Esophagus squamous epithelium (tissue), 5 donors: Measurements from ENCODE around the gene STK32C. TPM values are rescaled to one million over a fixed set of nuclear protein-coding genes. Genes with fewer than 3 reads are reported as not detected.
A peak's percentile ranks its signal among the peaks of the same experiment; 100 is the strongest.
"Not testable (repeated sequence)": the region's sequence is repeated elsewhere in the genome, so short reads cannot be mapped to it uniquely, and the experiment has no call there.

Experiments
- DNase-seq: peaks from one replicate; lab custom pipeline; 2025; lab: John Stamatoyannopoulos, UW
- H3K27ac ChIP-seq, 4 donors: fragments of 200-600 bp; sonication (generic); one replicate each; pipeline ENCODE4 v1.5.1; 2016 to 2019; ENCODE audit warnings: mild to moderate bottlenecking in 1 of 4
- H3K27me3 ChIP-seq, 4 donors: fragments of 200-600 bp; sonication (generic); 1 replicate in 3 of 4; 2 replicates in 1 of 4; pipeline versions ENCODE4 v1.5.1 to v1.6.0; 2017 to 2021; ENCODE audit warnings: antibody characterized with exemption in 1 of 4
- H3K36me3 ChIP-seq, 3 donors: fragments of 200-600 bp; sonication (generic); one replicate each; pipeline ENCODE4 v1.5.1; 2016 to 2019
- H3K4me1 ChIP-seq, 3 donors: fragments of 200-600 bp; sonication (generic); one replicate each; pipeline ENCODE4 v1.5.1; 2017 to 2019
- H3K4me3 ChIP-seq, 4 donors: fragments of 200-600 bp; sonication (generic); 1 replicate in 3 of 4; 2 replicates in 1 of 4; pipeline ENCODE4 v1.5.1; 2016 to 2019; ENCODE audit warnings: mild to moderate bottlenecking in 2 of 4, moderate library complexity in 1 of 4
- H3K9me3 ChIP-seq, 3 donors: fragments of 200-600 bp; sonication (generic); one replicate each; pipeline ENCODE4 v1.5.1; 2016 to 2019
- POLR2A ChIP-seq, 4 donors: fragments of 450-650 bp; IDR thresholded peaks; one replicate each; pipeline ENCODE4 v1.6.1; 2017; ENCODE audit warnings: antibody characterized with exemption in 4 of 4, mild to moderate bottlenecking in 4 of 4, moderate library complexity in 3 of 4
- WGBS, 2 donors: methylation state at CpG; one replicate each; pipeline ENCODE4 v1.1.5; 2018; 5-methylcytosine and 5-hydroxymethylcytosine counted together
- intact Hi-C: fragments of 100-400 bp; cut with DNase I; formaldehyde crosslinking; loops from one replicate; pipeline ENCODE4 v1.15.0; 2022
- total RNA-seq, 4 donors: library from RNA; depleted of rRNA; stranded (reverse); fragments of >200 nt; gene quantifications; one replicate each; pipeline ENCODE4 v1.1.0, GENCODE V29; 2016
- TF ChIP-seq, protein P1 (sequence below), 6 experiments: fragments of 450-650 bp in 4 of 6; fragments of 200-600 bp in 2 of 6; sonication (generic) in 2 of 6; IDR thresholded peaks; one replicate each; pipeline ENCODE4 v1.5.1; 2016 to 2019; ENCODE audit warnings: antibody characterized with exemption in 6 of 6, mild to moderate bottlenecking in 4 of 6, moderate library complexity in 4 of 6
- donor health status: DM: yes; HTN: yes; CAD: no.

STK32C gene
- total RNA-seq, 4 donors from 2014 or later = 2.3 to 5.5 (median 2.6) TPM

- H3K27ac ChIP-seq = no peak overlapping the region
- intact Hi-C loops = no loop called here
- no peaks in the 10 kb centered on the region for H3K27me3 ChIP-seq
- TF ChIP-seq, protein P1, sequence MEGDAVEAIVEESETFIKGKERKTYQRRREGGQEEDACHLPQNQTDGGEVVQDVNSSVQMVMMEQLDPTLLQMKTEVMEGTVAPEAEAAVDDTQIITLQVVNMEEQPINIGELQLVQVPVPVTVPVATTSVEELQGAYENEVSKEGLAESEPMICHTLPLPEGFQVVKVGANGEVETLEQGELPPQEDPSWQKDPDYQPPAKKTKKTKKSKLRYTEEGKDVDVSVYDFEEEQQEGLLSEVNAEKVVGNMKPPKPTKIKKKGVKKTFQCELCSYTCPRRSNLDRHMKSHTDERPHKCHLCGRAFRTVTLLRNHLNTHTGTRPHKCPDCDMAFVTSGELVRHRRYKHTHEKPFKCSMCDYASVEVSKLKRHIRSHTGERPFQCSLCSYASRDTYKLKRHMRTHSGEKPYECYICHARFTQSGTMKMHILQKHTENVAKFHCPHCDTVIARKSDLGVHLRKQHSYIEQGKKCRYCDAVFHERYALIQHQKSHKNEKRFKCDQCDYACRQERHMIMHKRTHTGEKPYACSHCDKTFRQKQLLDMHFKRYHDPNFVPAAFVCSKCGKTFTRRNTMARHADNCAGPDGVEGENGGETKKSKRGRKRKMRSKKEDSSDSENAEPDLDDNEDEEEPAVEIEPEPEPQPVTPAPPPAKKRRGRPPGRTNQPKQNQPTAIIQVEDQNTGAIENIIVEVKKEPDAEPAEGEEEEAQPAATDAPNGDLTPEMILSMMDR (IDR thresholded peaks at IDR 0.05) = no peak
- no peak for TF ChIP-seq POLR2A (IDR thresholded peaks at IDR 0.05)
- no peaks in the 10 kb centered on the region for H3K9me3 ChIP-seq
- DNase-seq = no peak
- H3K4me1 ChIP-seq = peaks cover 0 to 5% (median 0%) of the 10 kb centered on the region in 3 donors
- 75 to 89% methylated on average over 6 of the region's 6 CpGs for WGBS, 2 donors
- peaks cover 0 to 54% (median 0%) of the 10 kb centered on the region in 3 donors for H3K36me3 ChIP-seq
- no peak overlapping the region for H3K4me3 ChIP-seq
Observed at GRCh38 chr10:132341017-132341416, 33.3 kb upstream of the STK32C start.

GRCh38 chr10:132339276-132339675 lies 31.5 kb upstream of the STK32C start:
- Histone ChIP-seq H3K4me1 (peaks cover 0 to 5% (median 0%) of the 10 kb centered on the region in 3 donors), H3K27ac (no peak overlapping the region), H3K9me3 (no peaks in the 10 kb centered on the region), H3K27me3 (no peaks in the 10 kb centered on the region), H3K4me3 (no peak overlapping the region), H3K36me3 (peaks cover 0 to 40% (median 0%) of the 10 kb centered on the region in 3 donors)
- no peak for DNase-seq
- intact Hi-C loops = no loop called here
- TF ChIP-seq, protein P1 (IDR thresholded peaks at IDR 0.05) = no peak
- no peak for TF ChIP-seq POLR2A (IDR thresholded peaks at IDR 0.05)
- WGBS, 2 donors = 96 to 100% methylated on average over 1 to 11 of the region's 11 CpGs

GRCh38 chr10:132338876-132339275 lies 31.1 kb upstream of the STK32C start:
- WGBS, 2 donors = 92 to 97% methylated on average over 2 to 5 of the region's 10 CpGs
- Histone ChIP-seq H3K27ac (no peak overlapping the region), H3K4me1 (peaks cover 0 to 5% (median 0%) of the 10 kb centered on the region in 3 donors), H3K4me3 (no peak overlapping the region), H3K27me3 (no peaks in the 10 kb centered on the region), H3K9me3 (no peaks in the 10 kb centered on the region), H3K36me3 (peaks cover 0 to 39% (median 0%) of the 10 kb centered on the region in 3 donors)
- TF ChIP-seq POLR2A (IDR thresholded peaks at IDR 0.05) = no peak
- TF ChIP-seq, protein P1 (IDR thresholded peaks at IDR 0.05) = no peak
- intact Hi-C loops = no loop called here
- DNase-seq = no peak

DNA sequence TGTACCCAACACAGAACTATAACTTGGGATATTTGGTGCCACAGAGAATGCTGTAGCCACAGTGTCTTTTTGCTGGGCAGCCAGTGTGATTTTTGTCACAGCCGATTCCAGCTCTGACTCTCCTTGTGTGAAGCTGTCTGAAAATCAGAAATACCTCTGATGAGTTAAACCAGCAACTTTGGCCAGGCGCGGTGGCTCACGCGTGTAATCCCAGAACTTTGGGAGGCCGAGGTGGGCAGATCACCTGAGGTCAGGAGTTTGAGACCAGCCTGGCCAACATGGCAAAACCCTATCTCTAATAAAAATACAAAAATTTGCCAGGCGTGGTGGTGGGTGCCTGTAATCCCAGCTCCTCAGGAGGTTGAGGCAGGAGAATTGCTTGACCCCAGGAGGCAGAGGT lies 30.1 kb upstream of the STK32C start:
- DNase-seq = not testable (repeated sequence)
- WGBS, 2 donors = 91 to 100% methylated on average over 7 of the region's 7 CpGs

GRCh38 chr10:132336919-132337407 lies 29.2 kb upstream of the STK32C start:
- TF ChIP-seq, protein P1 (IDR thresholded peaks at IDR 0.05) = no peak
- no peak for TF ChIP-seq POLR2A (IDR thresholded peaks at IDR 0.05)
- Histone ChIP-seq H3K36me3 (peaks cover 0 to 23% (median 0%) of the 10 kb centered on the region in 3 donors), H3K4me3 (peak overlapping the region; percentile 16 to 61 (median 40)), H3K4me1 (peaks cover 0 to 20% (median 7%) of the 10 kb centered on the region in 3 donors), H3K27ac (peak overlapping the region; percentile 28 to 71 (median 54)), H3K27me3 (no peaks in the 10 kb centered on the region), H3K9me3 (no peaks in the 10 kb centered on the region)
- intact Hi-C loops = no loop called here
- DNase-seq = no peak
- WGBS, 2 donors = 37 to 50% methylated on average over 13 to 16 of the region's 19 CpGs

More for the DNA sequence above, 30.1 kb upstream of the STK32C start:
- H3K4me3 ChIP-seq, intact Hi-C loops, H3K27me3 ChIP-seq, H3K9me3 ChIP-seq, H3K27ac ChIP-seq: not testable (repeated sequence)
- Histone ChIP-seq H3K36me3 (peaks cover 0 to 30% (median 0%) of the 10 kb centered on the region in 3 donors), H3K4me1 (peaks cover 0 to 12% (median 2%) of the 10 kb centered on the region in 3 donors)
